ENCODE results near the gene CDC5L.

DNA sequence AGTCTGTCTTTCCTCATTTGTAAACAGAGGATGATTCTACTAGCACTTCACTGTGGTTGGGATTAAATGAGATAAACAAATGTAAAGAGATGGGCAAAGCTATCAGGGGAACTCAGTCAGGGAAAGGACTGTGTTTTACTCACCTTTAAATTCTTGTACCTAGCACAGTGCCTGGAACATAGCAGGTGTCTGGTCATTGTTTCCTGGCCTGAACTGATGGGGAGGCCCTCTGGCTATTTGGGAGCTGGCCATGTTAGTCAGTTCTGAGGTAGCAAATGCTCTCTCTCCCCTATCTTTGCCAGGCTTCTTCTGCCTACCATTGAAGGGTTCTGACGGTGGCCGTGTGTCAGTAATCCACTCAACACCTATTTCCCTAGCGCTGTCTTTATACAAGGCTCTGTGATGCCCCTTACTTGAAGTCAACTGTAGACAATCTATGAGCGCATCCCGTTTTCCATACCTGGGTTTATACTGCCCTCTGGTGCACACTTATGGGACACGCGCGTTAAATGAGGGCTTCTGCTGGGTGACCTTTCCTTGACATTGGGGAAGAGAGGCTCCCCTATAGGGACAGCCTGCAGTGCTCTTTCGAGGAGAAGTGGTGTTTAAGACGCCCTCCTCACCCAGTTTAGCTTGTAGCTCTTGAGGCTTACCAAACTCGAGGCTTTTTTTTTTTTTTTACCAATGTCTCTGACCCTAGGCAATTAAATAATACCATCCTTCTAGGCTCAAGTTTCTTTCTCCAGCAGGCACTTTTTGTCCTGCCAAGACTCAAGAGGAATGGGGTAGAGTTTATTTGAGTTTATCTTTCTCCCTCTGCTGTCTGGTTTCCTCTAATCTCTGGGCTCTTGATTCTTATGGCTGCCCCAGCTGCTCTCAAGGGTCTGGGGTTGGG is 49.0 kb upstream of the CDC5L start:
- TF ChIP-seq, protein P1, sequence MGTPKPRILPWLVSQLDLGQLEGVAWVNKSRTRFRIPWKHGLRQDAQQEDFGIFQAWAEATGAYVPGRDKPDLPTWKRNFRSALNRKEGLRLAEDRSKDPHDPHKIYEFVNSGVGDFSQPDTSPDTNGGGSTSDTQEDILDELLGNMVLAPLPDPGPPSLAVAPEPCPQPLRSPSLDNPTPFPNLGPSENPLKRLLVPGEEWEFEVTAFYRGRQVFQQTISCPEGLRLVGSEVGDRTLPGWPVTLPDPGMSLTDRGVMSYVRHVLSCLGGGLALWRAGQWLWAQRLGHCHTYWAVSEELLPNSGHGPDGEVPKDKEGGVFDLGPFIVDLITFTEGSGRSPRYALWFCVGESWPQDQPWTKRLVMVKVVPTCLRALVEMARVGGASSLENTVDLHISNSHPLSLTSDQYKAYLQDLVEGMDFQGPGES (IDR thresholded peaks at IDR 0.05; ENCODE audit: low read depth, low read length), result no peak
- no peak for TF ChIP-seq RFX5 (IDR thresholded peaks at IDR 0.05; ENCODE audit: low read length)

All from SK-N-SH (cell line).